Testis (tissue), 3 donors: ENCODE measurements around the gene KRT8. TPM values are rescaled to one million over a fixed set of nuclear protein-coding genes. Genes with fewer than 3 reads are reported as not detected.

Source experiments
- DNase-seq: peaks from one replicate; pipeline ENCODE4 v3.0.0-alpha.2; 2019
- H3K27ac ChIP-seq, 2 donors: fragments of 200-600 bp; sonication (generic); one replicate each; pipeline ENCODE4 v1.5.1; 2019
- H3K27me3 ChIP-seq: fragments of 200-600 bp; sonication (generic); one replicate; pipeline ENCODE4 v1.5.1; 2019
- H3K36me3 ChIP-seq: fragments of 200-600 bp; sonication (generic); one replicate; pipeline ENCODE4 v1.5.1; 2017; ENCODE audit warnings: low read depth; ENCODE audit errors: missing control alignments
- H3K4me1 ChIP-seq: fragments of 200-600 bp; sonication (generic); one replicate; pipeline ENCODE4 v1.5.1; 2019
- H3K4me3 ChIP-seq, 2 donors: fragments of 200-600 bp; sonication (generic); one replicate each; pipeline ENCODE4 v1.5.1; 2017 to 2019
- H3K9me3 ChIP-seq: fragments of 200-600 bp; sonication (generic); one replicate; pipeline ENCODE4 v1.5.1; 2017
- POLR2A ChIP-seq: fragments of 450-650 bp; IDR thresholded peaks from one replicate; pipeline ENCODE4 v1.6.1; 2017; ENCODE audit warnings: antibody characterized with exemption, mild to moderate bottlenecking, moderate library complexity
- WGBS, 2 donors: methylation state at CpG; one replicate each; pipeline ENCODE4 v1.1.5; 2018; 5-methylcytosine and 5-hydroxymethylcytosine counted together
- intact Hi-C: fragments of 100-400 bp; cut with DNase I; formaldehyde crosslinking; loops from one replicate; pipeline ENCODE4 v1.15.1; 2023; ENCODE audit warnings: low total_unique reads
- polyA plus RNA-seq: library from polyadenylated mRNA; stranded (reverse); fragments of 350-450 nt; fragmentation: Illumina TruSeq; extraction: RNeasy Lipid Tissue Mini Kit (QIAGEN cat#74804); gene quantifications from one replicate; pipeline ENCODE4 v1.2.3, GENCODE V29; 2014; ENCODE audit warnings: low read depth, low replicate concordance; ENCODE audit not compliant: insufficient read depth
- total RNA-seq, 2 donors: library from RNA; depleted of rRNA; stranded (reverse); fragments of >200 nt; gene quantifications; one replicate each; pipeline ENCODE4 v1.2.3, GENCODE V29; 2016
- TF ChIP-seq, protein P1 (sequence below), 3 experiments: fragments of 450-650 bp in 2 of 3; fragments of 200-600 bp in 1 of 3; sonication (generic) in 1 of 3; IDR thresholded peaks; one replicate each; pipeline ENCODE4 v1.5.1; 2016 to 2019; ENCODE audit warnings: antibody characterized with exemption in 3 of 3, mild to moderate bottlenecking in 2 of 3, moderate library complexity in 1 of 3

KRT8 gene
- total and polyA plus RNA-seq, 3 donors from 2014 or later = 13.2 to 63.0 (median 14.6) TPM

GRCh38 chr12:52892974-52893373 is 11.9 kb downstream of the KRT8 start:
- Histone ChIP-seq H3K4me3 (no peak overlapping the region), H3K4me1 (no peaks in the 10 kb centered on the region), H3K27ac (no peak overlapping the region), H3K9me3 (no peaks in the 10 kb centered on the region), H3K36me3 (no peaks in the 10 kb centered on the region), H3K27me3 (no peaks in the 10 kb centered on the region)
- DNase-seq = no peak
- TF ChIP-seq, protein P1, sequence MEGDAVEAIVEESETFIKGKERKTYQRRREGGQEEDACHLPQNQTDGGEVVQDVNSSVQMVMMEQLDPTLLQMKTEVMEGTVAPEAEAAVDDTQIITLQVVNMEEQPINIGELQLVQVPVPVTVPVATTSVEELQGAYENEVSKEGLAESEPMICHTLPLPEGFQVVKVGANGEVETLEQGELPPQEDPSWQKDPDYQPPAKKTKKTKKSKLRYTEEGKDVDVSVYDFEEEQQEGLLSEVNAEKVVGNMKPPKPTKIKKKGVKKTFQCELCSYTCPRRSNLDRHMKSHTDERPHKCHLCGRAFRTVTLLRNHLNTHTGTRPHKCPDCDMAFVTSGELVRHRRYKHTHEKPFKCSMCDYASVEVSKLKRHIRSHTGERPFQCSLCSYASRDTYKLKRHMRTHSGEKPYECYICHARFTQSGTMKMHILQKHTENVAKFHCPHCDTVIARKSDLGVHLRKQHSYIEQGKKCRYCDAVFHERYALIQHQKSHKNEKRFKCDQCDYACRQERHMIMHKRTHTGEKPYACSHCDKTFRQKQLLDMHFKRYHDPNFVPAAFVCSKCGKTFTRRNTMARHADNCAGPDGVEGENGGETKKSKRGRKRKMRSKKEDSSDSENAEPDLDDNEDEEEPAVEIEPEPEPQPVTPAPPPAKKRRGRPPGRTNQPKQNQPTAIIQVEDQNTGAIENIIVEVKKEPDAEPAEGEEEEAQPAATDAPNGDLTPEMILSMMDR (IDR thresholded peaks at IDR 0.05) = no peak
- no peak for TF ChIP-seq POLR2A
- intact Hi-C loops = no loop called here

GRCh38 chr12:52892207-52892852 is 12.5 kb downstream of the KRT8 start:
- Histone ChIP-seq H3K9me3 (no peaks in the 10 kb centered on the region), H3K4me3 (no peak overlapping the region), H3K27me3 (no peaks in the 10 kb centered on the region), H3K4me1 (no peaks in the 10 kb centered on the region), H3K36me3 (no peaks in the 10 kb centered on the region), H3K27ac (no peak overlapping the region)
- intact Hi-C loops = no loop called here
- TF ChIP-seq, protein P1 (IDR thresholded peaks at IDR 0.05) = no peak
- no peak for TF ChIP-seq POLR2A
- 90 to 92% methylated on average over 6 to 7 of the region's 7 CpGs for WGBS, 2 donors
- no peak for DNase-seq

DNA sequence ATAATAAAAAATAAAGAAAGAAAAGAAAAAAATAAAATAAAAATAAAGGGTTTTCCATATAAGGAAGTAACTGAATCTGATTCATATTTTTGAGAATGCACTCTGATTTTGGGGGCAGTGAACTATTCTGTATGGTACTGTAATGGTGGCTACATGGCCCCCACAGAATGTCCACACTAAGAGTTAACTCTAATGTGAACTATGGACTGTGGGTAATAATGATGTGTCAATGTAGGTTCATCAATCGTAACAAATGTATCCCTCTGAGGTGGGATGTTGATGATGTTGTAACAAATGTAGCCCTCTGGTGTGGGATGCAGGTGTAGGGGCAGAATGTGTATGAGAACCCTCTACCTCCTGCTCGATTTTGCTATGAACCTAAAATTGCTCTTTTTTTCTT is 13.8 kb downstream of the KRT8 start:
- intact Hi-C loops = no loop called here
- 35 to 47% methylated on average over 2 of the region's 2 CpGs for WGBS, 2 donors

DNA sequence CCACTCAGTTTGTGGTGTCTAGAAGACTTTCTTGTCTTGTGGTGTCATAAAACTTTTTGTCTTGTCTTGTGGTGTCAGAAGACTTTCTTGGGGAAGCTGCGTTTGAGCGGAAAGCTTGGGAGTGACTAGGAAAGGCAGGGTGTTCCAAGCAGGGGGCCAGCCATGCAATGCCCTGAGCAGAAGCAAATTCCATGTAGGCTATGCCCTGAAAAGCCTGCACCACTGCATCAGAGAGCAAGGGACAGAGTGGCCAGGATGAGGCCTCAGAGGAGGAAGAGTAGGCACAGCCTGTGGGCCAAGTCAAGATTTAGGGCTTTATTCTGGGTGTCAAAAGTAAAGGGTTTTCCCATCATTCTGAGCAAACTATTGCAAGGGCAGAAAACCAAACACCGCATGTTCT is 14.5 kb downstream of the KRT8 start:
- no peaks in the 10 kb centered on the region for H3K9me3 ChIP-seq
- H3K36me3 ChIP-seq = no peaks in the 10 kb centered on the region
- WGBS, 2 donors = 90 to 95% methylated on average over 3 of the region's 3 CpGs
- TF ChIP-seq, protein P1 (IDR thresholded peaks at IDR 0.05) = no peak
- TF ChIP-seq POLR2A = no peak
- H3K27me3 ChIP-seq = no peaks in the 10 kb centered on the region
- DNase-seq = no peak
- intact Hi-C loops = no loop called here
- no peak overlapping the region for H3K27ac ChIP-seq
- no peaks in the 10 kb centered on the region for H3K4me1 ChIP-seq
- H3K4me3 ChIP-seq = no peak overlapping the region

More for the DNA sequence above, 13.8 kb downstream of the KRT8 start:
- Histone ChIP-seq H3K27ac (no peak overlapping the region), H3K27me3 (no peaks in the 10 kb centered on the region), H3K36me3 (no peaks in the 10 kb centered on the region), H3K9me3 (no peaks in the 10 kb centered on the region), H3K4me1 (no peaks in the 10 kb centered on the region), H3K4me3 (no peak overlapping the region)
- TF ChIP-seq, protein P1 (IDR thresholded peaks at IDR 0.05) = no peak
- no peak for TF ChIP-seq POLR2A
- no peak for DNase-seq
